CD14-positive monocyte (primary cell): Measurements from ENCODE around the gene IER5L. TPM values are rescaled to one million over a fixed set of nuclear protein-coding genes. Genes with fewer than 3 reads are reported as not detected.
"Not testable (repeated sequence)": the region's sequence is repeated elsewhere in the genome, so short reads cannot be mapped to it uniquely, and the experiment has no call there.

Source experiments
- DNase-seq, 3 donors: peaks; one replicate each; pipeline ENCODE4 v3.0.0-alpha.2; 2011 to 2022
- H2AFZ ChIP-seq: 2 replicates; pipeline ENCODE4 v1.6.0; 2012; ENCODE audit warnings: mild to moderate bottlenecking, low read depth, low read length, inconsistent platforms; ENCODE audit not compliant: insufficient read depth, poor library complexity, severe bottlenecking
- H3K27ac ChIP-seq, 2 donors: 1 replicate in 1 of 2; 2 replicates in 1 of 2; pipeline ENCODE4 v1.5.1; 2012 to 2013; ENCODE audit warnings: low read length in 2 of 2, control low read depth in 1 of 2, inconsistent platforms in 1 of 2, low read depth in 1 of 2, mild to moderate bottlenecking in 1 of 2
- H3K27me3 ChIP-seq, 2 donors: one replicate each; pipeline versions ENCODE4 v1.6.0 to v1.6.1; 2011 to 2013; ENCODE audit warnings: low read length in 2 of 2; ENCODE audit not compliant: control insufficient read depth in 2 of 2, insufficient read depth in 2 of 2
- H3K36me3 ChIP-seq, 2 donors: replicated peaks in 1 of 2; 1 replicate in 1 of 2; 2 replicates in 1 of 2; pipeline versions ENCODE4 v1.5.1 to v1.6.1; 2012 to 2013; ENCODE audit warnings: low read length in 2 of 2, control low read depth in 1 of 2, inconsistent platforms in 1 of 2, mild to moderate bottlenecking in 1 of 2; ENCODE audit not compliant: insufficient read depth in 2 of 2, control insufficient read depth in 1 of 2
- H3K4me1 ChIP-seq, 2 donors: 1 replicate in 1 of 2; 2 replicates in 1 of 2; pipeline versions ENCODE4 v1.5.1 to v1.6.1; 2012 to 2013; ENCODE audit warnings: low read length in 2 of 2, control low read depth in 1 of 2, inconsistent platforms in 1 of 2, mild to moderate bottlenecking in 1 of 2, moderate library complexity in 1 of 2; ENCODE audit not compliant: insufficient read depth in 2 of 2, control insufficient read depth in 1 of 2
- H3K4me2 ChIP-seq: replicated peaks from 2 replicates; pipeline ENCODE3; 2012; ENCODE audit warnings: low read length, moderate library complexity, mild to moderate bottlenecking; ENCODE audit not compliant: poor library complexity, severe bottlenecking; ENCODE audit errors: extremely low read depth
- H3K4me3 ChIP-seq, 3 experiments: fragments of 200-600 bp in 1 of 3; sonication (generic) in 1 of 3; replicated peaks in 1 of 3; 1 replicate in 2 of 3; 2 replicates in 1 of 3; pipeline ENCODE4 v1.5.1; 2011 to 2013; ENCODE audit warnings: low read length in 3 of 3, mild to moderate bottlenecking in 3 of 3, control low read depth in 2 of 3, low read depth in 2 of 3, inconsistent platforms in 1 of 3, moderate library complexity in 1 of 3
- H3K79me2 ChIP-seq: 2 replicates; pipeline ENCODE4 v1.6.0; 2012; ENCODE audit warnings: mild to moderate bottlenecking, control low read depth, inconsistent platforms, low read length, moderate library complexity; ENCODE audit not compliant: insufficient read depth
- H3K9ac ChIP-seq: 2 replicates; pipeline ENCODE4 v1.6.0; 2017; ENCODE audit warnings: low read length, mild to moderate bottlenecking; ENCODE audit not compliant: insufficient read depth, poor library complexity, severe bottlenecking
- H3K9me3 ChIP-seq, 2 donors: replicated peaks in 1 of 2; 1 replicate in 1 of 2; 2 replicates in 1 of 2; pipeline versions ENCODE4 v1.5.1 to v1.6.1; 2012 to 2013; ENCODE audit warnings: low read length in 2 of 2, control low read depth in 1 of 2; ENCODE audit not compliant: control insufficient read depth in 1 of 2, insufficient read depth in 1 of 2
- H4K20me1 ChIP-seq: 2 replicates; pipeline ENCODE4 v1.6.0; 2012; ENCODE audit warnings: mild to moderate bottlenecking, low read length, control low read depth, moderate library complexity; ENCODE audit not compliant: insufficient read depth
- H3K27ac Mint-ChIP-seq, 7 donors: one replicate each; pipeline ENCODE4 v1.8.0; 2020; ENCODE audit warnings: mild to moderate bottlenecking in 7 of 7, mixed read lengths in 7 of 7, moderate library complexity in 6 of 7, inconsistent platforms in 2 of 7
- H3K27me3 Mint-ChIP-seq, 3 donors: one replicate each; pipeline ENCODE4 v1.8.0; 2021 to 2022; ENCODE audit warnings: low read depth in 3 of 3, mild to moderate bottlenecking in 3 of 3, mixed read lengths in 3 of 3, moderate library complexity in 3 of 3, inconsistent platforms in 1 of 3
- H3K36me3 Mint-ChIP-seq, 2 donors: one replicate each; pipeline ENCODE4 v1.8.0; 2020; ENCODE audit warnings: mixed read lengths in 2 of 2, inconsistent platforms in 1 of 2, mild to moderate bottlenecking in 1 of 2
- H3K4me1 Mint-ChIP-seq: one replicate; pipeline ENCODE4 v1.8.0; 2020; ENCODE audit warnings: mild to moderate bottlenecking, mixed read lengths
- H3K4me3 Mint-ChIP-seq, 2 donors: one replicate each; pipeline ENCODE4 v1.8.0; 2020; ENCODE audit warnings: mild to moderate bottlenecking in 2 of 2, mixed read lengths in 2 of 2, moderate library complexity in 1 of 2
- H3K9me3 Mint-ChIP-seq, 7 donors: one replicate each; pipeline ENCODE4 v1.8.0; 2020 to 2022; ENCODE audit warnings: mixed read lengths in 7 of 7, mild to moderate bottlenecking in 6 of 7, moderate library complexity in 6 of 7, inconsistent platforms in 2 of 7
- CTCF ChIP-seq: fragments of 200-600 bp; IDR thresholded peaks from one replicate; pipeline ENCODE4 v1.8.0; 2022; ENCODE audit warnings: antibody characterized with exemption, mild to moderate bottlenecking
- whole genome bisulfite sequencing: methylation state at CpG from one replicate; pipeline ENCODE4 v1.1.5; 2013; ENCODE audit warnings: missing lambda C conversion rate; ENCODE audit not compliant: insufficient coverage; 5-methylcytosine and 5-hydroxymethylcytosine counted together
- intact Hi-C, 2 donors: fragments of 100-400 bp; cut with micrococcal nuclease; formaldehyde crosslinking; loops; one replicate each; pipeline versions ENCODE4 v1.15.0 to v1.15.1; 2023
- polyA plus RNA-seq, 3 donors: library from polyadenylated mRNA; depleted of rRNA in 1 of 3; unstranded in 2 of 3; stranded (reverse) in 1 of 3; fragments of 300-500 nt in 2 of 3; fragments of >200 nt in 1 of 3; fragmentation: Illumina TruSeq in 2 of 3; gene quantifications; 1 replicate in 2 of 3; 2 replicates in 1 of 3; pipeline ENCODE4 v1.2.3, GENCODE V29; 2012 to 2021

The IER5L gene
- polyA plus RNA-seq, 3 donors = 0.36 to 15.5 (median 0.79) TPM

DNA sequence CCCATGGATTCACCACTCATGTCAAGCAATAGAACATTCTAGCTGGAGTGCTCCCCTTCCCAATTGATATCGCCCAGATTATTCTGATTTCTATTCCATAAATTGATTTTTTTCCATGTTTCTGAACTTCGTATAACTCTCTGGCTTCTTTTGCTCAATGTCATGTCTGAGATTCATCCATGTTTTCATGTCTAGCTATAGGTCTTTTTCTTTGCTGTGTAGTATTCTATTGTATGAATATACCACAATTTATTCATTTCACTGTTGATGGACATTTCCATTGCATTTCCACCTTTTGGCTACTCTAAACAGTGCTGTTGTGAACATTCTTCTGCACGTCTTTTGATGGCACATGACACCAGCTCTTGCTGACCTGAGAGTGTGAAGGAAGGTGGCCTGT is 47.3 kb downstream of the IER5L start:
- intact Hi-C loops = loop anchor here (5.0 to 10.0 kb wide), 3 partner anchors 482 to 654 kb away; no protein-coding TSS in a partner anchor
- H3K36me3 Mint-ChIP-seq = peaks cover 74 to 93% of the 10 kb centered on the region in 2 donors
- Histone ChIP-seq H3K9me3 (no peaks in the 10 kb centered on the region), H2AFZ (no peak overlapping the region), H3K27ac (no peak overlapping the region), H3K4me3 (no peak overlapping the region), H3K27me3 (no peaks in the 10 kb centered on the region), H3K36me3 (peaks cover 61 to 88% of the 10 kb centered on the region in 2 donors), H4K20me1 (peaks cover 19% of the 10 kb centered on the region), H3K4me1 (no peaks in the 10 kb centered on the region), H3K79me2 (peaks cover 11% of the 10 kb centered on the region), H3K4me2 (no peak overlapping the region), H3K9ac (no peak overlapping the region)
- H3K4me3 Mint-ChIP-seq = no peak overlapping the region
- peaks cover 4% of the 10 kb centered on the region for H3K4me1 Mint-ChIP-seq
- DNase-seq = no peak
- H3K27me3 Mint-ChIP-seq = no peaks in the 10 kb centered on the region
- H3K27ac Mint-ChIP-seq = peak overlapping the region in 2 of 7 donors; percentile 11 to 75
- H3K9me3 Mint-ChIP-seq = peaks cover 0 to 2% (median 0%) of the 10 kb centered on the region in 7 donors
- no peak for TF ChIP-seq CTCF
- WGBS = no CpG with 5 or more reads among the region's 3 CpGs

DNA sequence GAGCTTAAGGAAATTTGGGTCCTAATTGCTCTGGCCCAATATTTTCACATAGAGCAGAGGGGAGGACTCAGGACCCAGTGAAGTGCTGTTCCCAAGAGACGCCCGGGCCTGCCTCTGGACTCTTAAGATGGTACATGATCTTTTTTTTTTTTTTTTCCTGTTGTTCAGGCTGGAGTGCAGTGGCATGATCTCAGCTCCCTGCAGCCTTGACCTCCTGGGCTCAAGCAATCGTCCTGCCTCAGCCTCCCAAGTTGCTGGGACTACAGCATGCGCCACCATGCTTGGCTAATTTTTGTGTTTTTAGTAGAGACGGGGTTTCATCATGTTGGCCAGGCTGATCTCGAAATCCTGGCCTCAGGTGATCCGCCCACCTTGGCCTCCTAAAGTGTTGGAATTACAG is 47.8 kb downstream of the IER5L start:
- not testable (repeated sequence) for H3K9me3 Mint-ChIP-seq, H3K27ac Mint-ChIP-seq, H3K27me3 ChIP-seq, H3K27me3 Mint-ChIP-seq, H3K4me1 ChIP-seq, H3K4me1 Mint-ChIP-seq, H3K4me2 ChIP-seq, H3K9ac ChIP-seq, H3K4me3 Mint-ChIP-seq, H3K27ac ChIP-seq, H2AFZ ChIP-seq, H3K4me3 ChIP-seq, DNase-seq, H3K9me3 ChIP-seq
- Histone ChIP-seq H3K36me3 (peaks cover 61 to 88% of the 10 kb centered on the region in 2 donors), H4K20me1 (peaks cover 24% of the 10 kb centered on the region), H3K79me2 (peaks cover 14% of the 10 kb centered on the region)
- H3K36me3 Mint-ChIP-seq = peaks cover 76 to 93% of the 10 kb centered on the region in 2 donors
- intact Hi-C loops = loop anchor here (5.0 to 10.0 kb wide), 3 partner anchors 482 to 655 kb away; no protein-coding TSS in a partner anchor
- WGBS = 94% methylated on average over 4 of the region's 7 CpGs
